Testis (tissue), 3 donors: ENCODE results near the gene TEX44. TPM values are rescaled to one million over a fixed set of nuclear protein-coding genes. Genes with fewer than 3 reads are reported as not detected.
"Not testable (repeated sequence)": the region's sequence is repeated elsewhere in the genome, so short reads cannot be mapped to it uniquely, and the experiment has no call there.

ENCODE experiments used
- DNase-seq: peaks from one replicate; pipeline ENCODE4 v3.0.0-alpha.2; 2019
- H3K27ac ChIP-seq, 2 donors: fragments of 200-600 bp; sonication (generic); one replicate each; pipeline ENCODE4 v1.5.1; 2019
- H3K27me3 ChIP-seq: fragments of 200-600 bp; sonication (generic); one replicate; pipeline ENCODE4 v1.5.1; 2019
- H3K36me3 ChIP-seq: fragments of 200-600 bp; sonication (generic); one replicate; pipeline ENCODE4 v1.5.1; 2017; ENCODE audit warnings: low read depth; ENCODE audit errors: missing control alignments
- H3K4me1 ChIP-seq: fragments of 200-600 bp; sonication (generic); one replicate; pipeline ENCODE4 v1.5.1; 2019
- H3K4me3 ChIP-seq, 2 donors: fragments of 200-600 bp; sonication (generic); one replicate each; pipeline ENCODE4 v1.5.1; 2017 to 2019
- H3K9me3 ChIP-seq: fragments of 200-600 bp; sonication (generic); one replicate; pipeline ENCODE4 v1.5.1; 2017
- POLR2A ChIP-seq: fragments of 450-650 bp; IDR thresholded peaks from one replicate; pipeline ENCODE4 v1.6.1; 2017; ENCODE audit warnings: antibody characterized with exemption, mild to moderate bottlenecking, moderate library complexity
- WGBS, 2 donors: methylation state at CpG; one replicate each; pipeline ENCODE4 v1.1.5; 2018; 5-methylcytosine and 5-hydroxymethylcytosine counted together
- intact Hi-C: fragments of 100-400 bp; cut with DNase I; formaldehyde crosslinking; loops from one replicate; pipeline ENCODE4 v1.15.1; 2023; ENCODE audit warnings: low total_unique reads
- polyA plus RNA-seq: library from polyadenylated mRNA; stranded (reverse); fragments of 350-450 nt; fragmentation: Illumina TruSeq; extraction: RNeasy Lipid Tissue Mini Kit (QIAGEN cat#74804); gene quantifications from one replicate; pipeline ENCODE4 v1.2.3, GENCODE V29; 2014; ENCODE audit warnings: low read depth, low replicate concordance; ENCODE audit not compliant: insufficient read depth
- total RNA-seq, 2 donors: library from RNA; depleted of rRNA; stranded (reverse); fragments of >200 nt; gene quantifications; one replicate each; pipeline ENCODE4 v1.2.3, GENCODE V29; 2016
- TF ChIP-seq, protein P1 (sequence below), 3 experiments: fragments of 450-650 bp in 2 of 3; fragments of 200-600 bp in 1 of 3; sonication (generic) in 1 of 3; IDR thresholded peaks; one replicate each; pipeline ENCODE4 v1.5.1; 2016 to 2019; ENCODE audit warnings: antibody characterized with exemption in 3 of 3, mild to moderate bottlenecking in 2 of 3, moderate library complexity in 1 of 3

Gene TEX44
- total and polyA plus RNA-seq, 3 donors from 2014 or later, result 84.4 to 248 (median 166) TPM

DNA sequence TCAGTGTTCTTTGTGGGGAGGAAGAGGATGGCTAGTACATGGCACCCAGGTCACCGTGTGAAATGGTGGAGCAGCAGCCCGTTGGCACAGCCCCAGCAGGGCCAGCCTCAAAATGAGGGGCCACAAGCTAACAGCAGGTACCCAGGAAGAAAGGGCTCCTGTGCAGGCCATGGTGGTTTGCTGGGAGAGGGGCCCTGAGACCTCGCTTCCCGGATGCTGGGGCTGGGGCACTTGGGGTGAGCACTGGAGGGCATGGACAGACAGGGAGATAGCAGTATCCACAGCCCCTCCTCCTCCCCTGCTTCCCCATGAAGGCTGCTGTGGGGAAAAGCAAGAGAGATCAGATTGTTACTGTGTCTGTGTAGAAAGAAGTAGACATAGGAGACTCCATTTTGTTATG is 16.2 kb upstream of the TEX44 start:
- no peak for DNase-seq
- Histone ChIP-seq H3K4me1 (no peaks in the 10 kb centered on the region), H3K36me3 (no peaks in the 10 kb centered on the region), H3K27ac (no peak overlapping the region), H3K4me3 (no peak overlapping the region), H3K27me3 (no peaks in the 10 kb centered on the region), H3K9me3 (no peaks in the 10 kb centered on the region)
- TF ChIP-seq, protein P1, sequence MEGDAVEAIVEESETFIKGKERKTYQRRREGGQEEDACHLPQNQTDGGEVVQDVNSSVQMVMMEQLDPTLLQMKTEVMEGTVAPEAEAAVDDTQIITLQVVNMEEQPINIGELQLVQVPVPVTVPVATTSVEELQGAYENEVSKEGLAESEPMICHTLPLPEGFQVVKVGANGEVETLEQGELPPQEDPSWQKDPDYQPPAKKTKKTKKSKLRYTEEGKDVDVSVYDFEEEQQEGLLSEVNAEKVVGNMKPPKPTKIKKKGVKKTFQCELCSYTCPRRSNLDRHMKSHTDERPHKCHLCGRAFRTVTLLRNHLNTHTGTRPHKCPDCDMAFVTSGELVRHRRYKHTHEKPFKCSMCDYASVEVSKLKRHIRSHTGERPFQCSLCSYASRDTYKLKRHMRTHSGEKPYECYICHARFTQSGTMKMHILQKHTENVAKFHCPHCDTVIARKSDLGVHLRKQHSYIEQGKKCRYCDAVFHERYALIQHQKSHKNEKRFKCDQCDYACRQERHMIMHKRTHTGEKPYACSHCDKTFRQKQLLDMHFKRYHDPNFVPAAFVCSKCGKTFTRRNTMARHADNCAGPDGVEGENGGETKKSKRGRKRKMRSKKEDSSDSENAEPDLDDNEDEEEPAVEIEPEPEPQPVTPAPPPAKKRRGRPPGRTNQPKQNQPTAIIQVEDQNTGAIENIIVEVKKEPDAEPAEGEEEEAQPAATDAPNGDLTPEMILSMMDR (IDR thresholded peaks at IDR 0.05), result no peak
- TF ChIP-seq POLR2A, result no peak
- 85 to 91% methylated on average over 3 to 4 of the region's 4 CpGs for WGBS, 2 donors
- intact Hi-C loops, result no loop called here

DNA sequence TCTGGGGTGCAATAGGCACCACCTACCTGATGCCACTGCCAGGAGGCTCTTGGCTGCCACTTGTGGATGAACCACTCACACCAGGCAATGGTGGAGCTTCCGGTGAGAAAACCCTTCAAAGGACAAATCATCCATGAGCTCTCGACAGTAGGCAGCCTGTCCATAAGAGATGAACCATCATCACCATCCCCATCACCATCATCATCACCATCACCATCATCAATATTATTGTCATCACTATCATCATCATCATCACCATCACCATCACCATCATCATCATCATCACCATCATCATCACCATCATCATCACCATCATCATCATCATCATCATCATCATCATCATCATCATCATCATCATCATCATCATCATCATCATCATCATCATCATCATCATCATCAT is 14.0 kb upstream of the TEX44 start:
- H3K36me3 ChIP-seq, H3K27ac ChIP-seq, H3K27me3 ChIP-seq, intact Hi-C loops, H3K4me1 ChIP-seq, H3K4me3 ChIP-seq, DNase-seq, H3K9me3 ChIP-seq: not testable (repeated sequence)
- 97 to 100% methylated on average over 2 of the region's 2 CpGs for WGBS, 2 donors

DNA sequence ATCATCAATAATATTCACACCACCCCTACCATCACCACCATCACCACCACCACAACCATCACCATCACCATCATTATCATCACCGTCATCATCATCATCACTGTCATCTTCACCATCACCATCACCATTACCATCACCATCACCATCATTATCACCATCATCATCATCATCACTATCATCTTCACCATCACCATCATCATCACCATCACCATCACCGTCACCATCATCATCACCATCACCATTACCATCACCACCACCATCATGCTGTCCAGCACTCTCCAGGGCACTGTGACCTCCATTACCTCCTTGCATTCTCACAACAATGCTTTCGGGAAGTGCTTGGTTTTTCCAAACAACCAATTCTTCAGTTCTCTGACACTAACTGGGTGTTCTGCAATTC is 13.1 kb upstream of the TEX44 start:
- TF ChIP-seq, protein P1 (IDR thresholded peaks at IDR 0.05), result no peak
- TF ChIP-seq POLR2A, result no peak
- WGBS, 2 donors, result 92 to 95% methylated on average over 3 of the region's 3 CpGs
- H3K27ac ChIP-seq, result no peak overlapping the region
- no peak overlapping the region for H3K4me3 ChIP-seq
- H3K36me3 ChIP-seq, result no peaks in the 10 kb centered on the region
- no peaks in the 10 kb centered on the region for H3K27me3 ChIP-seq
- intact Hi-C loops, result no loop called here
- no peak for DNase-seq
- no peaks in the 10 kb centered on the region for H3K9me3 ChIP-seq
- H3K4me1 ChIP-seq, result no peaks in the 10 kb centered on the region

DNA sequence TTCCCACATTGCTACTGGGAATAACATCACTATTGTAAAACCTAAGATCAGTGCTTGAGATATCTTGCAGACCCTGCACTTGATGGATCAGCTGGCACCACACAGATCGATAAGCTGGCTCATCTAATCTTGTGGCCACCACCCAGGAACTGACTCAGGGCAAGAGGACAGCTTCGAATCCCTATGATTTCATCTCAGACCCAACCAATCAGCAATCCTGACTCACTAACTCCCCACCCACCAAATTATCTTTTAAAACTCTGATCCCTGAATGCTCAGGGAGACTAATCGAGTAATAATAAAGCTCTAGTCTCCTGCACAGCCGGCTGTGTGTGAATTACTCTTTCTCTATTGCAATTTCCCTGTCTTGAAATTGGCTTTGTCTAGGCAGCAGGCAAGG is 11.3 kb upstream of the TEX44 start:
- H3K36me3 ChIP-seq, result no peaks in the 10 kb centered on the region
- no peaks in the 10 kb centered on the region for H3K27me3 ChIP-seq
- 78 to 92% methylated on average over 4 of the region's 4 CpGs for WGBS, 2 donors
- no peak overlapping the region for H3K27ac ChIP-seq
- no peaks in the 10 kb centered on the region for H3K4me1 ChIP-seq
- TF ChIP-seq, protein P1 (IDR thresholded peaks at IDR 0.05), result no peak
- TF ChIP-seq POLR2A, result no peak
- intact Hi-C loops, result no loop called here
- no peak for DNase-seq
- no peak overlapping the region for H3K4me3 ChIP-seq
- H3K9me3 ChIP-seq, result no peaks in the 10 kb centered on the region

DNA sequence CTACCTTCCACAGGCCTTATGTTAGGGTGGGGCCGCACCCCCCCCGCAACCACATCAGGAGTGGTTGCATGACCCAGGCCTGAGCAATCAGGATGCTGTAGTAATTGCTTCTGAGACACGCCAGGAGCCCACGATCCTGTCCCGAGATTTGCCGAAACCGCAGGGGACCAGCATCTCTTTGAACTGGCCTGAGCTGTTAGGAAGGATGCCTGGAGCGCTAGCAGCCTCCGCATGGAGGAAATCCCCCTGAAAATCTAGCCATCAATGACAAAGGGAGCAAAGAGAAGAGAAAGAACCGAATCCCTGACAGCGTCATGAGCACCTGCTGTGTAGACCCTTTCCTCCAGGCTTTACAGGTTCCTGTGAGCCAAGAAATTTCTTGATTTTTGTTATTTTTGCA is 8.7 kb upstream of the TEX44 start:
- DNase-seq, result no peak
- Histone ChIP-seq H3K4me1 (no peaks in the 10 kb centered on the region), H3K4me3 (no peak overlapping the region), H3K27ac (no peak overlapping the region), H3K9me3 (no peaks in the 10 kb centered on the region), H3K36me3 (no peaks in the 10 kb centered on the region), H3K27me3 (no peaks in the 10 kb centered on the region)
- intact Hi-C loops, result no loop called here
- 80 to 84% methylated on average over 11 of the region's 11 CpGs for WGBS, 2 donors
- no peak for TF ChIP-seq POLR2A
- TF ChIP-seq, protein P1 (IDR thresholded peaks at IDR 0.05), result no peak

DNA sequence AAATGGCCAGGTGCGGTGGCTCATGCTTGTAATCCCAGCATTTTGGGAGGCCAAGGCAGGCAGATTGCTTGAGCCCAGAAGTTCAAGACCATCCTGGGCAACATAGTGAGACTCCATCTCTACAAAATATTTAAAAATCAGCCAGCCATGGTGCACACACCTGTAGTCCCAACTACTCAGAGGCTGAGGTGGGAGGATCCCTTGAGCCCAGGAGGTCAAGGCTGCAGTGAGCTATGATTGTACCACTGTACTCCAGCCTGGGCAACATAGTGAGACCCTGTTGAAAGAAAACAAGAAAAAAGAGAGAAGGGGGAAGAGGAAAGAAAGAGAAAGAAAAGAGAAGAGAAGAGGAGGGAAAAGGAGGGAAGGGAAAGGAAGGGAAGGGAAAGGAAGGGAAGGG is 4.9 kb upstream of the TEX44 start:
- intact Hi-C loops, H3K27me3 ChIP-seq, H3K27ac ChIP-seq, H3K36me3 ChIP-seq, DNase-seq, H3K4me3 ChIP-seq, H3K9me3 ChIP-seq, H3K4me1 ChIP-seq: not testable (repeated sequence)
- WGBS, 2 donors, result 89 to 94% methylated on average over 1 of the region's 1 CpG
